Liver (tissue), 9 donors: ENCODE measurements around the gene MFRP. TPM values are rescaled to one million over a fixed set of nuclear protein-coding genes. Genes with fewer than 3 reads are reported as not detected.

Experiments used
- DNase-seq: peaks from one replicate; pipeline ENCODE4 v3.0.0-alpha.2; 2017; ENCODE audit warnings: low spot score
- H3K27ac ChIP-seq, 2 donors: one replicate each; pipeline ENCODE4 v1.7.0; 2013; ENCODE audit warnings: inconsistent platforms in 2 of 2, low read length in 2 of 2, control low read depth in 1 of 2, low read depth in 1 of 2, mild to moderate bottlenecking in 1 of 2
- H3K27me3 ChIP-seq, 4 donors: one replicate each; pipeline versions ENCODE4 v1.6.1 to v1.7.0; 2013; ENCODE audit warnings: low read length in 3 of 4, inconsistent platforms in 1 of 4, mild to moderate bottlenecking in 1 of 4, moderate library complexity in 1 of 4; ENCODE audit not compliant: control insufficient read depth in 4 of 4, insufficient read depth in 4 of 4
- H3K36me3 ChIP-seq, 4 donors: one replicate each; pipeline versions ENCODE4 v1.6.1 to v1.7.0; 2013; ENCODE audit warnings: low read length in 3 of 4, mild to moderate bottlenecking in 3 of 4, low read depth in 1 of 4, moderate library complexity in 1 of 4; ENCODE audit not compliant: control insufficient read depth in 4 of 4, insufficient read depth in 3 of 4
- H3K4me1 ChIP-seq, 4 donors: one replicate each; pipeline versions ENCODE4 v1.6.1 to v1.7.0; 2013; ENCODE audit warnings: low read length in 3 of 4, mild to moderate bottlenecking in 3 of 4, moderate library complexity in 1 of 4; ENCODE audit not compliant: control insufficient read depth in 4 of 4, insufficient read depth in 4 of 4
- H3K4me3 ChIP-seq, 3 donors: one replicate each; pipeline versions ENCODE4 v1.6.1 to v1.7.0; 2013; ENCODE audit warnings: low read length in 3 of 3, control low read depth in 1 of 3, low read depth in 1 of 3, mild to moderate bottlenecking in 1 of 3
- H3K9ac ChIP-seq, 2 donors: one replicate each; pipeline ENCODE4 v1.7.0; 2013; ENCODE audit warnings: low read length in 2 of 2, mild to moderate bottlenecking in 2 of 2, moderate library complexity in 2 of 2, control low read depth in 1 of 2, low read depth in 1 of 2
- H3K9me3 ChIP-seq, 4 donors: one replicate each; pipeline versions ENCODE4 v1.6.1 to v1.7.0; 2013; ENCODE audit warnings: low read length in 3 of 4; ENCODE audit not compliant: control insufficient read depth in 4 of 4
- CTCF ChIP-seq: fragments of 150-350 bp; IDR thresholded peaks from 2 replicates; pipeline ENCODE4 v1.5.1; 2017; ENCODE audit warnings: improper control_type of control experiment, low read depth, low read length; ENCODE audit not compliant: missing input control
- FOXA1 ChIP-seq: IDR thresholded peaks from 2 replicates; pipeline ENCODE4 v1.6.1; 2016; ENCODE audit warnings: antibody characterized with exemption
- FOXA2 ChIP-seq: IDR thresholded peaks from 2 replicates; pipeline ENCODE4 v1.6.1; 2016; ENCODE audit warnings: antibody characterized with exemption
- GABPA ChIP-seq, 2 donors: IDR thresholded peaks in 1 of 2; conservative IDR thresholded peaks in 1 of 2; 2 replicates each; pipeline ENCODE4 v1.6.1; 2016; ENCODE audit warnings: antibody characterized with exemption in 2 of 2, mild to moderate bottlenecking in 1 of 2, moderate library complexity in 1 of 2
- RAD21 ChIP-seq, 2 donors: IDR thresholded peaks; 2 replicates each; pipeline ENCODE4 v1.6.1; 2016; ENCODE audit warnings: antibody characterized with exemption in 2 of 2, mild to moderate bottlenecking in 2 of 2
- RXRA ChIP-seq, 2 donors: IDR thresholded peaks; 2 replicates each; pipeline ENCODE4 v1.6.1; 2017 to 2018; ENCODE audit warnings: antibody characterized with exemption in 2 of 2, mild to moderate bottlenecking in 1 of 2
- SP1 ChIP-seq: IDR thresholded peaks from 2 replicates; pipeline ENCODE4 v1.6.1; 2018; ENCODE audit warnings: antibody characterized with exemption, mild to moderate bottlenecking
- WGBS: extraction: QIAGEN DNeasy Blood & Tissue Kit; methylation state at CpG from one replicate; pipeline ENCODE4 v1.1.7; 2013; 5-methylcytosine and 5-hydroxymethylcytosine counted together
- polyA plus RNA-seq, 2 donors: library from polyadenylated mRNA; stranded (reverse) in 1 of 2; unstranded in 1 of 2; fragments of 200-250 nt in 1 of 2; fragments of >200 nt in 1 of 2; fragmentation: Nextera tagmentation in 1 of 2; extraction: Ambion mirVana in 1 of 2; gene quantifications; one replicate each; pipeline versions ENCODE4 v1.2.1 to v1.2.3, GENCODE V29; 2013 to 2015
- total RNA-seq, 2 donors: library from RNA; depleted of rRNA; stranded (reverse); fragments of >200 nt; gene quantifications; one replicate each; pipeline ENCODE4 v1.2.3, GENCODE V29; 2014
- TF ChIP-seq, protein P1 (sequence below): IDR thresholded peaks from 2 replicates; pipeline ENCODE4 v1.6.1; 2016; ENCODE audit warnings: antibody characterized with exemption, mild to moderate bottlenecking
- TF ChIP-seq, protein P2 (sequence below): IDR thresholded peaks from 2 replicates; pipeline ENCODE4 v1.6.1; 2016; ENCODE audit warnings: antibody characterized with exemption
- TF ChIP-seq, protein P3 (sequence below): IDR thresholded peaks from 2 replicates; pipeline ENCODE4 v1.6.1; 2016; ENCODE audit warnings: antibody characterized with exemption
- donor health status: healthy.
- donor health status: healthy.
- donor health status: healthy.
- donor health status: healthy.
- donor health status: healthy.

The MFRP gene
- total and polyA plus RNA-seq, 4 donors: not detected

DNA sequence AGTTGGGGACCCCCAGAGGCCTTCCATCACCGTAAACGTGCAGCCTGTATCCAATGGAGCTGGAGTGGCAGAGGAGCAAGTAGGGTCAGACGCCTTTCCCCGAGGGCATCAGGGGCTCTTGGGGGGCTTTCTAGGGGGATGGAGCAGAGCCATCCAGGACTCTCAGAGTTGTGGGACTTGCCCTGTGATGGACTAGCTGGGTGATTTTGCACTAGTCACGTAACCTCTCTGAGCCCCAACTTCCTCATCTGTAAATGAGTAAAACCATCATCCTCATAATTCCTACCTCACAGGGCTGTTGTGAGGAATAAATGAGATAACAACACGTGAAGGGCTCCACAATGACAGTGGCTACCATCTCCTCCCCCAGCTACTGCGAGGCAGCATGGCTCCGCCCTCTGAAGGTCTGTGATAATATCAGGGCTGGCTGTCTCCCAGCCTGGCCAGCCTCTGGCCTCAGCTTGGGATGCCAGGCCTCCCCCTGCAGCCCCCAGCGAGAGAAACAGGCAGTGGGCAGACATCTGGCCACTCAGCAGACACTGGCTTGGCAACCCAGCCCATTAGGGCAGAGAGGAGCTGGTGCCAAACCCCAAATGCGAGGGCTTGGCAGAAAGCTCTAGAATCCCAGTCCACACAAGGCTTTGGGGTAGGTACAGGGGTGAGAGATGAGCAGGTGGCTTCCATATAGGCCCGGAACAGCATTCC, 28.3 kb upstream of the MFRP start (continued):
- TF ChIP-seq, protein P1, sequence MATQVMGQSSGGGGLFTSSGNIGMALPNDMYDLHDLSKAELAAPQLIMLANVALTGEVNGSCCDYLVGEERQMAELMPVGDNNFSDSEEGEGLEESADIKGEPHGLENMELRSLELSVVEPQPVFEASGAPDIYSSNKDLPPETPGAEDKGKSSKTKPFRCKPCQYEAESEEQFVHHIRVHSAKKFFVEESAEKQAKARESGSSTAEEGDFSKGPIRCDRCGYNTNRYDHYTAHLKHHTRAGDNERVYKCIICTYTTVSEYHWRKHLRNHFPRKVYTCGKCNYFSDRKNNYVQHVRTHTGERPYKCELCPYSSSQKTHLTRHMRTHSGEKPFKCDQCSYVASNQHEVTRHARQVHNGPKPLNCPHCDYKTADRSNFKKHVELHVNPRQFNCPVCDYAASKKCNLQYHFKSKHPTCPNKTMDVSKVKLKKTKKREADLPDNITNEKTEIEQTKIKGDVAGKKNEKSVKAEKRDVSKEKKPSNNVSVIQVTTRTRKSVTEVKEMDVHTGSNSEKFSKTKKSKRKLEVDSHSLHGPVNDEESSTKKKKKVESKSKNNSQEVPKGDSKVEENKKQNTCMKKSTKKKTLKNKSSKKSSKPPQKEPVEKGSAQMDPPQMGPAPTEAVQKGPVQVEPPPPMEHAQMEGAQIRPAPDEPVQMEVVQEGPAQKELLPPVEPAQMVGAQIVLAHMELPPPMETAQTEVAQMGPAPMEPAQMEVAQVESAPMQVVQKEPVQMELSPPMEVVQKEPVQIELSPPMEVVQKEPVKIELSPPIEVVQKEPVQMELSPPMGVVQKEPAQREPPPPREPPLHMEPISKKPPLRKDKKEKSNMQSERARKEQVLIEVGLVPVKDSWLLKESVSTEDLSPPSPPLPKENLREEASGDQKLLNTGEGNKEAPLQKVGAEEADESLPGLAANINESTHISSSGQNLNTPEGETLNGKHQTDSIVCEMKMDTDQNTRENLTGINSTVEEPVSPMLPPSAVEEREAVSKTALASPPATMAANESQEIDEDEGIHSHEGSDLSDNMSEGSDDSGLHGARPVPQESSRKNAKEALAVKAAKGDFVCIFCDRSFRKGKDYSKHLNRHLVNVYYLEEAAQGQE: no peak

DNA sequence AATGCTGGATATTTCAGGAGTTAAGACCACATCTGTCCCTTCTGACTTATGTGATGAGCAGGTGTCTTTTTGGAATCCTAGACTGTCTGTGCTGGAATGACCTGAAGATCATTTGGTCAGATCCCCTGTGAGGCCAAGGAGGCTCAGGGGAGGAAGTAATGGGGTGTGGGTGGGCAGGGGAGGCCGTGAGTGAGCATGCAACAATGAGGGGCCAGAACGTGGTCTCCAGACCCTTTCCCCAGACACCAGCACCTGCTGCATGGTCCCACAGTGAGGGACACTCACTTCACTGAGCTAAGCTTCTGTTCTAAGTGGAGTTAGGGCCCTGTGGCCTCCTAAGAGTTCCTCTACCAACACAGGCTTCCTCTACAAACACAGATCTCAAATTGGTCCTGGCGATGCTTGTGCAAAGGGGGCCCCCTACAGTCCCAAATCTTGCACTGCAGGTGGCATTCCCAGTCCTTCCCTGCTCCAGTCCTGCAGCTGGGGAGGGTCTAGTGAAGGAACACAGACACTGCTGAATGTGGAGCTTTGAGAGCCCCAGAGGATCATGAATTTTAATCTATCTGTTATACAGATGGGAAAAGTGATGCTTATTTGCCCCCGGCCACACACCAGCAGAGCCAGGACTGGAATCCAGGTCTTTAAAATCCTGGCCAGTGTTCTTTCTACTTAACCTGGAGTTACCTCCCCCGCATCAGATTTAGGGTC, 27.6 kb upstream of the MFRP start:
- Histone ChIP-seq H3K9ac (peak overlapping the region in 1 of 2 donors; percentile 3), H3K27me3 (no peaks in the 10 kb centered on the region), H3K9me3 (no peaks in the 10 kb centered on the region), H3K27ac (no peak overlapping the region), H3K4me1 (peaks cover 14 to 60% (median 42%) of the 10 kb centered on the region in 4 donors), H3K36me3 (no peaks in the 10 kb centered on the region), H3K4me3 (no peak overlapping the region)
- peak; percentile 96 for TF ChIP-seq CTCF
- no peak for TF ChIP-seq RXRA (IDR thresholded peaks at IDR 0.05)
- TF ChIP-seq, protein P2, sequence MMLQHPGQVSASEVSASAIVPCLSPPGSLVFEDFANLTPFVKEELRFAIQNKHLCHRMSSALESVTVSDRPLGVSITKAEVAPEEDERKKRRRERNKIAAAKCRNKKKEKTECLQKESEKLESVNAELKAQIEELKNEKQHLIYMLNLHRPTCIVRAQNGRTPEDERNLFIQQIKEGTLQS: no peak
- no peak for TF ChIP-seq SP1
- TF ChIP-seq FOXA2: peak; percentile 10
- TF ChIP-seq RAD21 (IDR thresholded peaks at IDR 0.05): peak; percentile 98
- TF ChIP-seq, protein P3, sequence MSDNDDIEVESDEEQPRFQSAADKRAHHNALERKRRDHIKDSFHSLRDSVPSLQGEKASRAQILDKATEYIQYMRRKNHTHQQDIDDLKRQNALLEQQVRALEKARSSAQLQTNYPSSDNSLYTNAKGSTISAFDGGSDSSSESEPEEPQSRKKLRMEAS: no peak
- DNase-seq: peak; percentile 80
- WGBS: 53% methylated on average over 5 of the region's 5 CpGs

DNA sequence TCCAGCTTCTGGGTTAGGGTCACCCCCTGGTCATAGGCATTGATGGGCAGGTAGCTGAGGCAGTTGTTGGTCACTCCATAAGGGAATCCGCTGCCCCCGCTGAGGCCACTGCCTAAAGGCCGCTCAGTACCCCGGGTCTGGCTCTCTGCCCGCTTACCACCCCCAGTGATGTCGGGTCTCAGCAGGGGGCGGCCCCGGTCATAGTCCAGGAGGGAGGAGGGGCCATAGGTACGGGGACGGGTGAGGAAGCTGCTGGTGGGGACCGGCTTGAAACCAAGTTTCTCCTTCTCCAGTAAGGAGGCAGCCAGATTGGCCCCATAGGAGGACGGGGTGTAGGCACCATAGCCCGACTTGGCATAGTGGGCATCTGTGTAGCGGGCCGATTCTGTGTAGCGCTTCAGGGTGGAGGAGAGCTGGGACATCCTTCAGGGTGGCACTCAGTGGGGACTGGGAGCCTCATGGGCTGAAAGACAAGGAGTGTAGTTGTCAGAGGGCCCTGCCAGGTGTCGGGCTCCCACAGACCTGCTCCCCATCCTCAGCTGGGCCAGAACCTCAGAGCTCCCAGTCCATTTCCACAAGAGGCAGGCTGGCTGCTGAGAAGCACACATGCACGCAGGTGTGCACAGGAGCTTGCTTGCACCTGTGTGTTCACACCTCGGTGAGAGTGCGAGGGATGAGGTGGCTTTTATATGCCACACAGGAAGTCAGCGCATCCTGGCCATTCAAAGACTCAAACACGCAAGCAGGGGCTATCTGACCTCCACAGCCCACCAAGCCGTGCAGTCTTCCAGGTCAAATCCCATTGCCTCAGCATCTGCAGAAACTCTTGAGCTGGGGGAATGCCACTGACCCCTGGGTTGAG, 26.8 kb upstream of the MFRP start:
- H3K9me3 ChIP-seq: no peaks in the 10 kb centered on the region
- peak; percentile 71 for DNase-seq
- no peak for TF ChIP-seq FOXA1
- no peak for TF ChIP-seq GABPA (IDR thresholded peaks at IDR 0.05 in 1 of 2, conservative IDR thresholded peaks at IDR 0.05 in 1 of 2)
- H3K4me3 ChIP-seq: no peak overlapping the region
- peaks cover 14 to 67% (median 48%) of the 10 kb centered on the region in 4 donors for H3K4me1 ChIP-seq
- H3K9ac ChIP-seq: no peak overlapping the region
- H3K36me3 ChIP-seq: no peaks in the 10 kb centered on the region
- H3K27ac ChIP-seq: no peak overlapping the region
- H3K27me3 ChIP-seq: no peaks in the 10 kb centered on the region
- 67% methylated on average over 23 of the region's 23 CpGs for WGBS
